K562 (cell line): ENCODE measurements around the gene TNFRSF6B. TPM values are rescaled to one million over a fixed set of nuclear protein-coding genes. Genes with fewer than 3 reads are reported as not detected.

ENCODE experiments used
- CEBPB ChIP-seq: fragments of 450-650 bp; IDR thresholded peaks from 2 replicates; pipeline ENCODE4 v1.6.1; 2016; ENCODE audit warnings: missing genetic modification characterization, missing compliant biosample characterization
- DMBX1 ChIP-seq: fragments of 250-450 bp; sonication (Bioruptor Pico); IDR thresholded peaks from 2 replicates; pipeline ENCODE4 v1.8.0; 2022; ENCODE audit warnings: inconsistent platforms, mild to moderate bottlenecking, moderate library complexity, borderline replicate concordance
- HLTF ChIP-seq: fragments of 450-650 bp; IDR thresholded peaks from 2 replicates; pipeline ENCODE4 v1.6.1; 2016
- IRF2 ChIP-seq: sonication (generic); formaldehyde crosslinking; IDR thresholded peaks from 2 replicates; pipeline ENCODE4 v1.8.1; 2022; ENCODE audit warnings: mild to moderate bottlenecking, missing genetic modification reagents
- NR2C2 ChIP-seq, 2 experiments: fragments of 200-800 bp in 1 of 2; sonication (Bioruptor generic) in 1 of 2; sonication (generic) in 1 of 2; formaldehyde crosslinking in 1 of 2; IDR thresholded peaks; 2 replicates each; pipeline versions ENCODE4 v1.6.1 to v1.8.0; 2016 to 2022; ENCODE audit warnings: mild to moderate bottlenecking in 1 of 2, missing compliant biosample characterization in 1 of 2, missing genetic modification characterization in 1 of 2, missing genetic modification reagents in 1 of 2
- NR2F6 ChIP-seq: fragments of 450-650 bp; formaldehyde crosslinking; IDR thresholded peaks from 2 replicates; pipeline ENCODE4 v1.4.0; 2020; ENCODE audit warnings: mild to moderate bottlenecking
- RBM22 ChIP-seq: fragments of 200-400 bp; formaldehyde crosslinking; IDR thresholded peaks from 2 replicates; pipeline ENCODE4 v1.6.1; 2018; ENCODE audit warnings: low read length, low read depth; ENCODE audit not compliant: poor library complexity, severe bottlenecking
- TAL1 ChIP-seq: fragments of 450-650 bp; IDR thresholded peaks from 2 replicates; pipeline ENCODE4 v1.6.1; 2016; ENCODE audit warnings: mild to moderate bottlenecking
- XRCC4 ChIP-seq: IDR thresholded peaks from one replicate; pipeline ENCODE4 v1.6.1; 2011; ENCODE audit not compliant: insufficient read depth, insufficient read length; ENCODE audit errors: extremely low read depth
- ZNF212 ChIP-seq: fragments of 450-650 bp; formaldehyde crosslinking; IDR thresholded peaks from 2 replicates; pipeline ENCODE4 v1.4.0; 2020; ENCODE audit warnings: mild to moderate bottlenecking
- polyA plus RNA-seq, 8 experiments: library from polyadenylated mRNA; depleted of rRNA in 4 of 8; stranded (reverse) in 5 of 8; unstranded in 3 of 8; fragments of >200 nt; fragmentation: Nextera tagmentation in 2 of 8; fragmentation: Illumina TruSeq in 1 of 8; extraction: Ambion mirVana in 2 of 8; extraction: Trizol in 1 of 8; gene quantifications; 2 replicates each; pipeline versions ENCODE4 v1.2.1 to v1.2.3, GENCODE V29; 2011 to 2014; ENCODE audit warnings: inconsistent platforms in 1 of 8, missing spikeins in 1 of 8
- total RNA-seq, 7 experiments: library from RNA; depleted of rRNA in 6 of 7; stranded (reverse); fragments of >200 nt in 6 of 7; fragmentation: Illumina TruSeq in 2 of 7; extraction: Trizol in 2 of 7; gene quantifications; 2 replicates each; pipeline versions ENCODE4 v1.2.1 to v1.2.3, GENCODE V29; 2011 to 2021; ENCODE audit warnings: low replicate concordance in 1 of 7
- TF ChIP-seq, protein P1 (sequence below), 2 experiments: fragments of 450-650 bp in 1 of 2; IDR thresholded peaks; 2 replicates each; pipeline ENCODE4 v1.6.1; 2011 to 2017; ENCODE audit warnings: low read depth in 2 of 2, antibody characterized with exemption in 1 of 2, borderline replicate concordance in 1 of 2, low read length in 1 of 2, mild to moderate bottlenecking in 1 of 2, mixed read lengths in 1 of 2; ENCODE audit not compliant: control insufficient read depth in 1 of 2

The TNFRSF6B gene
- total and polyA plus RNA-seq, 9 of the 15 experiments (the other 6 are each of a cell fraction or from before 2014, with no cell fraction given) = 0.10 to 3.5 (median 0.32) TPM; not detected in 6

DNA sequence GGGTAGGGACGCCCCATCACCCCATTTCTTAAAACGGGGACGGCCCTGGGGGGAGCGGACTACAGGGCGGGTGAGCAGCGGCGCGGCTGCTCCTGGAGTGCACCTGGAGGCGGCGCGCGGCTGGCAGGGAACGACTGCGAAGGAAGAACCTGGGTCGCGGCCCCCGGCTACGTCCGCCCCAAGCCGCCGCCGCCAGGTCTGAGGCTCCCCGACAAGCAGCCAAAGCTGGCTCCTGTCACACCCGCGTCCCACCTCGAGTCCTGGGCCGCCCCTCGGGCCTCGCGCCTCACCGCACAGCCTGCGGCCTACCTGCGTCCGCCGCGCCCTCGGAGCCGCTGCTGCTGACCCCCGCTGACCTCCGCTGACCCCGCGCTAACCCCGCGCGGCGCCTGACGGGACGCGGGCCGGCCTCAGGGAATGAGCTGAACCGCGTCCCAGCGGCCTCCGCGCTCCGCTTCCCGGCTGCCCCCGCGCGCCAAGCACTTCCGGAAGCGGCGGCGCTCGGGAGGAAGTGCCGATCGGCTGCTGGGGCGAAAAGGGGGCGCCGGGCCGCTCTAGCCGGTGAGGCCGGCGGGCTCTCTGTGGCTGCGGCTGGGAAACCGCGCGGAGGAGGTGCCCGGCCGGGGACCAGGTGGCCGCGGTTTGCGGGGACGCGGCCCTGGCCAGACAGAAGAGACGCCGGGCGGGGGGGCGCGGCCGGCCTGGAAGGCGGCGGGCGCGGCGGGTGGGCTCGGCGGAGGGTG, 11.3 kb downstream of the TNFRSF6B start, which contains the start of the genes ARFRP1 and ZGPAT (continued):
- TF ChIP-seq NR2C2 (CRISPR knock-in tag; IDR thresholded peaks at IDR 0.05) = peak; percentile 99
- peak; percentile 100 for TF ChIP-seq NR2C2 (tag; IDR thresholded peaks at IDR 0.05)
- TF ChIP-seq NR2F6 (CRISPR knock-in tag) = peak; percentile 82
- TF ChIP-seq, protein P1, sequence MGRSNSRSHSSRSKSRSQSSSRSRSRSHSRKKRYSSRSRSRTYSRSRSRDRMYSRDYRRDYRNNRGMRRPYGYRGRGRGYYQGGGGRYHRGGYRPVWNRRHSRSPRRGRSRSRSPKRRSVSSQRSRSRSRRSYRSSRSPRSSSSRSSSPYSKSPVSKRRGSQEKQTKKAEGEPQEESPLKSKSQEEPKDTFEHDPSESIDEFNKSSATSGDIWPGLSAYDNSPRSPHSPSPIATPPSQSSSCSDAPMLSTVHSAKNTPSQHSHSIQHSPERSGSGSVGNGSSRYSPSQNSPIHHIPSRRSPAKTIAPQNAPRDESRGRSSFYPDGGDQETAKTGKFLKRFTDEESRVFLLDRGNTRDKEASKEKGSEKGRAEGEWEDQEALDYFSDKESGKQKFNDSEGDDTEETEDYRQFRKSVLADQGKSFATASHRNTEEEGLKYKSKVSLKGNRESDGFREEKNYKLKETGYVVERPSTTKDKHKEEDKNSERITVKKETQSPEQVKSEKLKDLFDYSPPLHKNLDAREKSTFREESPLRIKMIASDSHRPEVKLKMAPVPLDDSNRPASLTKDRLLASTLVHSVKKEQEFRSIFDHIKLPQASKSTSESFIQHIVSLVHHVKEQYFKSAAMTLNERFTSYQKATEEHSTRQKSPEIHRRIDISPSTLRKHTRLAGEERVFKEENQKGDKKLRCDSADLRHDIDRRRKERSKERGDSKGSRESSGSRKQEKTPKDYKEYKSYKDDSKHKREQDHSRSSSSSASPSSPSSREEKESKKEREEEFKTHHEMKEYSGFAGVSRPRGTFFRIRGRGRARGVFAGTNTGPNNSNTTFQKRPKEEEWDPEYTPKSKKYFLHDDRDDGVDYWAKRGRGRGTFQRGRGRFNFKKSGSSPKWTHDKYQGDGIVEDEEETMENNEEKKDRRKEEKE (IDR thresholded peaks at IDR 0.05; ENCODE audit: borderline replicate concordance in 1 of 2, control insufficient read depth in 1 of 2, low read depth in 2 of 2, low read length in 1 of 2) = 0 out of 4 replicates have a peak, but pooled peaks of 1 of the 2 experiments have one; percentile 73
- peak; percentile 78 for TF ChIP-seq DMBX1 (CRISPR knock-in tag)
- TF ChIP-seq XRCC4 = no peak
- TF ChIP-seq RBM22 = no peak
- no peak for TF ChIP-seq TAL1
- TF ChIP-seq HLTF = peak; percentile 68; the same call in 1 of the 2 replicates
- TF ChIP-seq CEBPB (tag) = no peak
- no peak for TF ChIP-seq IRF2 (CRISPR knock-in tag)
- no peak for TF ChIP-seq ZNF212 (CRISPR knock-in tag)
